CD4-positive, alpha-beta memory T cell (primary cell): ENCODE measurements around the gene HOXC9. TPM values are rescaled to one million over a fixed set of nuclear protein-coding genes. Genes with fewer than 3 reads are reported as not detected.

ENCODE experiments used
- CTCF ChIA-PET: fragments of 350-600 bp; sonication (Branson Sonifier 250); formaldehyde crosslinking; loops from one replicate; lab custom pipeline; 2021; ENCODE audit warnings: inconsistent platforms; ENCODE audit not compliant: partially characterized antibody; lab: Charles Lee
- POLR2A ChIA-PET: fragments of 350-600 bp; sonication (Branson Sonifier 250); formaldehyde crosslinking; loops from one replicate; lab custom pipeline; 2021; ENCODE audit not compliant: partially characterized antibody; lab: Charles Lee
- DNase-seq, 5 donors: peaks; one replicate each; pipeline versions ENCODE4 v3.0.0 to v3.0.0-alpha.2; 2020 to 2022; ENCODE audit warnings: mixed read lengths in 1 of 5
- H3K27ac ChIP-seq: one replicate; pipeline ENCODE4 v1.7.0; 2013; ENCODE audit warnings: low read depth, low read length
- H3K27me3 ChIP-seq: 2 replicates; pipeline ENCODE4 v1.7.0; 2013; ENCODE audit warnings: mild to moderate bottlenecking, low read length, moderate library complexity; ENCODE audit not compliant: insufficient read depth
- H3K36me3 ChIP-seq: 2 replicates; pipeline ENCODE4 v1.7.0; 2013; ENCODE audit warnings: mild to moderate bottlenecking, low read length, moderate library complexity; ENCODE audit not compliant: insufficient read depth
- H3K4me1 ChIP-seq: 2 replicates; pipeline ENCODE4 v1.7.0; 2013; ENCODE audit warnings: mild to moderate bottlenecking, low read length, moderate library complexity; ENCODE audit not compliant: insufficient read depth
- H3K4me3 ChIP-seq, 2 donors: one replicate each; pipeline ENCODE4 v1.7.0; 2013; ENCODE audit warnings: low read length in 2 of 2, mild to moderate bottlenecking in 1 of 2
- H3K9me3 ChIP-seq, 2 donors: one replicate each; pipeline ENCODE4 v1.7.0; 2013; ENCODE audit warnings: low read length in 2 of 2, control low read depth in 1 of 2; ENCODE audit not compliant: control insufficient read depth in 1 of 2
- H3K27ac Mint-ChIP-seq, 7 donors: one replicate each; pipeline ENCODE4 v1.8.0; 2020 to 2021; ENCODE audit warnings: mixed read lengths in 7 of 7, mild to moderate bottlenecking in 6 of 7, inconsistent platforms in 3 of 7, moderate library complexity in 3 of 7
- H3K27me3 Mint-ChIP-seq, 2 donors: one replicate each; pipeline ENCODE4 v1.8.0; 2020 to 2021; ENCODE audit warnings: mixed read lengths in 2 of 2
- H3K36me3 Mint-ChIP-seq, 2 donors: one replicate each; pipeline ENCODE4 v1.8.0; 2020 to 2021; ENCODE audit warnings: mixed read lengths in 2 of 2, inconsistent platforms in 1 of 2, mild to moderate bottlenecking in 1 of 2
- H3K4me1 Mint-ChIP-seq, 4 donors: one replicate each; pipeline ENCODE4 v1.8.0; 2020 to 2021; ENCODE audit warnings: mixed read lengths in 4 of 4, mild to moderate bottlenecking in 1 of 4
- H3K4me3 Mint-ChIP-seq, 8 donors: one replicate each; pipeline ENCODE4 v1.8.0; 2020 to 2021; ENCODE audit warnings: mixed read lengths in 8 of 8, mild to moderate bottlenecking in 7 of 8, moderate library complexity in 6 of 8, inconsistent platforms in 3 of 8
- H3K9me3 Mint-ChIP-seq, 8 donors: one replicate each; pipeline ENCODE4 v1.8.0; 2020 to 2021; ENCODE audit warnings: mixed read lengths in 8 of 8, mild to moderate bottlenecking in 5 of 8, inconsistent platforms in 3 of 8, moderate library complexity in 1 of 8
- intact Hi-C: fragments of 100-400 bp; cut with micrococcal nuclease; formaldehyde crosslinking; loops from one replicate; pipeline ENCODE4 v1.15.1; 2023
- polyA plus RNA-seq, 2 donors: library from polyadenylated mRNA; unstranded; fragments of 300-500 nt; fragmentation: Illumina TruSeq; gene quantifications; one replicate each; pipeline ENCODE4 v1.2.3, GENCODE V29; 2021
- total RNA-seq, 2 experiments: library from RNA; stranded (reverse); gene quantifications; one replicate each; pipeline ENCODE4 v1.2.3, GENCODE V29; 2021

HOXC9 gene
- total and polyA plus RNA-seq, 4 experiments from 2014 or later = not detected

DNA sequence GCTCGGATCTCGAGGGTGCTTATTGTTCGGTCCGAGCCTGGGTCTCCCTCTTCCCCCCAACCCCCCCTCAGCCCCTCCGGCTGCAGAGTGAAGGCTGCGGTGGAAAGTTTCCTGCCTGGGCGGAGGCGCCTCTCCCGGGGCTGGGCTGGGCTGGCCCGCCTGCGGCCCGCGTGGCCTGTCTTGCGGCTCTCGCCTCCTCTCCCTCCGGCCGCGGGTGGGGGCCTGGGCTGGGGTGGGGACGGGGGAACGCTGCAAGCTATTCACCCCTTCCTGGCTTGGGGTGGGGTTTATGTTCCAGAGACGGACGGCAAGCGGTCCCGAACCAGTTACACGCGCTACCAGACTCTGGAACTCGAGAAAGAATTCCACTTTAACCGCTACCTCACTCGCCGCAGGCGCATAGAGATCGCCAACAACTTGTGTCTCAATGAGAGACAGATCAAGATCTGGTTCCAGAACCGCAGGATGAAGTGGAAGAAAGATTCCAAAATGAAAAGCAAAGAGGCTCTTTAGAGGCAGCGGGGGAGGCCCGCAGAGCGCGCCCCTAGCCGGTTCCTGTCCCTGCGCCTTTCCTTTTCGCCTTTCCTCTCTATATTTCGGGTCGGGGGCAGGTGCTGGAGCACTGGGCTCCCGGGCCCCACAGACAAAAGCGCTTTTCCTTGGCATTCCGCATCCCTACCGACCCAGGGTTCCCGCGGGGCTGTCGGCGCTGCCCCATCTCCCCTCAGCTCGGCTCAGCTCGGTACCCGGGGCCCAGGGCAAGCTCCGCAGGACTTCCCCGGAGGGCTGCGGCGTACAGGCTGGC is 34.2 kb downstream of the HOXC9 start:
- ChIA-PET CTCF (interaction anchor here (1.8 kb wide), 1 partner anchor 158 kb away, joined by 6 read pairs; no protein-coding TSS in a partner anchor), POLR2A (no interaction called here)
- peak overlapping the region in 2 of 7 donors; percentile 72 to 81 for H3K27ac Mint-ChIP-seq
- H3K36me3 Mint-ChIP-seq = peaks cover 0 to 3% of the 10 kb centered on the region in 2 donors
- Histone ChIP-seq H3K4me1 (peaks cover 13% of the 10 kb centered on the region), H3K4me3 (no peak overlapping the region), H3K27me3 (peaks cover 64% of the 10 kb centered on the region), H3K9me3 (no peaks in the 10 kb centered on the region), H3K27ac (no peak overlapping the region), H3K36me3 (no peaks in the 10 kb centered on the region)
- H3K27me3 Mint-ChIP-seq = peaks cover 60 to 67% of the 10 kb centered on the region in 2 donors
- H3K4me1 Mint-ChIP-seq = peaks cover 8 to 24% (median 14%) of the 10 kb centered on the region in 4 donors
- peak overlapping the region in 7 of 8 donors; percentile 42 to 76 (median 64) for H3K4me3 Mint-ChIP-seq
- intact Hi-C loops = no loop called here
- no peak for DNase-seq
- peaks cover 0 to 21% (median 7%) of the 10 kb centered on the region in 8 donors for H3K9me3 Mint-ChIP-seq

DNA sequence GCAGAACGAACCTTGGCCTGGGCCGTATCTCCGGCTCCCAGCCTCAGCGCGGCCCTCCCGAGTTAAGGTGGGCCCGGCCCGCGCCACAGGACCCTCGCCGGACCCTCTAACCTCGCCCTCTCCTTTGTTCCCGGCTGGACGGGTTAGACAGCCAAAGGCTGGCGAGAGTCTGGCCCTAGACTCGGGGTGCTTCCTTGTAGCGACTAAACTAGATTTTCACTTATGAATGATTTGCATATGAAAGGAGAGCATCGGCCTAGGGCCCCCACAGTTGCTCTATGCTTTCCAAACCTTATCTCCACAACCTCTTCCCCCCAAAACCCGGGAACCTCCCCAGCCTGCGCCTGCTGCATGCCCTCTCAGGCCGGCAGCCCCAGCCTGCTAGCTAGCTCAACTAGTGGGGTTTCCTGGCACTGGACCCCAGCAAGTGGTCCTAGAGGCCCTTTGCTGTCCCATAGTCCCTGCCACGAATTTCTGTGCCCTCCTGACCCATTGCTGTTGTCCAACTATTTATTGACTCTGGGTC is 34.9 kb downstream of the HOXC9 start:
- peaks cover 0 to 3% of the 10 kb centered on the region in 2 donors for H3K36me3 Mint-ChIP-seq
- peaks cover 61 to 68% of the 10 kb centered on the region in 2 donors for H3K27me3 Mint-ChIP-seq
- Histone ChIP-seq H3K27me3 (peaks cover 60% of the 10 kb centered on the region), H3K4me1 (peaks cover 13% of the 10 kb centered on the region), H3K4me3 (no peak overlapping the region), H3K27ac (no peak overlapping the region), H3K9me3 (no peaks in the 10 kb centered on the region), H3K36me3 (no peaks in the 10 kb centered on the region)
- H3K9me3 Mint-ChIP-seq = peaks cover 0 to 19% (median 7%) of the 10 kb centered on the region in 8 donors
- no peak for DNase-seq
- intact Hi-C loops = no loop called here
- H3K27ac Mint-ChIP-seq = peak overlapping the region in 2 of 7 donors; percentile 72 to 74
- CTCF ChIA-PET = interaction anchor here (1.8 kb wide), 1 partner anchor 157 kb away, joined by 6 read pairs; no protein-coding TSS in a partner anchor
- POLR2A ChIA-PET = no interaction called here
- H3K4me1 Mint-ChIP-seq = peaks cover 4 to 20% (median 11%) of the 10 kb centered on the region in 4 donors
- H3K4me3 Mint-ChIP-seq = peak overlapping the region in 4 of 8 donors; percentile 12 to 72 (median 44)

DNA sequence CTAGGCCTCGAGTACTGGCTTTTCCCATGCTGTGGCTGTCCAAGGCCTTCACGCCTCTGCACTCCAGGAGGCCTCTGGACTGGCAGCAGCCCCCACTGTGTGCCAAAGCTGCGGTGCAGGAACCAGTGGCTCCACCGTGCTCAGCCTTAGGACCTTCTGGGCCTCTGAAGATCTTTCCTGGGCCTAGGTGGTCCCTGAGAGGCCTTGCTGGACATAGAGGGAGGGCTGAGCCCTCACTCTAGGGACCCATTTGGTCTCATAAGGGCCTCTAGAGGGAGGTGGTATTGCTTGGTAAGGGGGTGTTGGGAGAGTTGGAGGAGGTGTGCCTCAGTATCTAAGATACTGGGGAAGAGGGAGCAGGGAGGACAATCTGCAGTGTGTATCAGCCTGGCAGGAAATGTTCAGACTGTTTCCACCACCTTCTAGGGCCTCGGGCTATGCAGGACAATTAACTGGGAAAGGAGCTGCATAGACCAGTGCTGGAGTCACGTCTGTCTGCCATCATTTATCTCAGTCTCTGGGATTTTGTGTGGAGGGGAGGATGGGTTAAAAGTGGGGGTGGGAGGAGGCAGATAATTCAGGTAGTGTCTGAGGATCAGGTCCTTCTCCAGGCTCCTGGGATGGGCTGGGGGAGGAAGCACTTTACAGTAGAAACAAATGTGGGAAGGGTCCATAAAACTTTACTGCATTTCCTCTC is 35.8 kb downstream of the HOXC9 start:
- Histone ChIP-seq H3K4me3 (no peak overlapping the region), H3K4me1 (peaks cover 13% of the 10 kb centered on the region), H3K27me3 (peaks cover 57% of the 10 kb centered on the region), H3K36me3 (no peaks in the 10 kb centered on the region), H3K27ac (no peak overlapping the region), H3K9me3 (no peaks in the 10 kb centered on the region)
- peak overlapping the region in 1 of 7 donors; percentile 72 for H3K27ac Mint-ChIP-seq
- intact Hi-C loops = no loop called here
- no peak for DNase-seq
- ChIA-PET CTCF (interaction anchor here (1.8 kb wide), 1 partner anchor 156 kb away, joined by 6 read pairs; no protein-coding TSS in a partner anchor), POLR2A (no interaction called here)
- H3K36me3 Mint-ChIP-seq = peaks cover 0 to 3% of the 10 kb centered on the region in 2 donors
- peaks cover 0 to 16% (median 7%) of the 10 kb centered on the region in 8 donors for H3K9me3 Mint-ChIP-seq
- peaks cover 62 to 69% of the 10 kb centered on the region in 2 donors for H3K27me3 Mint-ChIP-seq
- peak overlapping the region in 2 of 8 donors; percentile 21 to 22 for H3K4me3 Mint-ChIP-seq
- peaks cover 3 to 20% (median 10%) of the 10 kb centered on the region in 4 donors for H3K4me1 Mint-ChIP-seq

DNA sequence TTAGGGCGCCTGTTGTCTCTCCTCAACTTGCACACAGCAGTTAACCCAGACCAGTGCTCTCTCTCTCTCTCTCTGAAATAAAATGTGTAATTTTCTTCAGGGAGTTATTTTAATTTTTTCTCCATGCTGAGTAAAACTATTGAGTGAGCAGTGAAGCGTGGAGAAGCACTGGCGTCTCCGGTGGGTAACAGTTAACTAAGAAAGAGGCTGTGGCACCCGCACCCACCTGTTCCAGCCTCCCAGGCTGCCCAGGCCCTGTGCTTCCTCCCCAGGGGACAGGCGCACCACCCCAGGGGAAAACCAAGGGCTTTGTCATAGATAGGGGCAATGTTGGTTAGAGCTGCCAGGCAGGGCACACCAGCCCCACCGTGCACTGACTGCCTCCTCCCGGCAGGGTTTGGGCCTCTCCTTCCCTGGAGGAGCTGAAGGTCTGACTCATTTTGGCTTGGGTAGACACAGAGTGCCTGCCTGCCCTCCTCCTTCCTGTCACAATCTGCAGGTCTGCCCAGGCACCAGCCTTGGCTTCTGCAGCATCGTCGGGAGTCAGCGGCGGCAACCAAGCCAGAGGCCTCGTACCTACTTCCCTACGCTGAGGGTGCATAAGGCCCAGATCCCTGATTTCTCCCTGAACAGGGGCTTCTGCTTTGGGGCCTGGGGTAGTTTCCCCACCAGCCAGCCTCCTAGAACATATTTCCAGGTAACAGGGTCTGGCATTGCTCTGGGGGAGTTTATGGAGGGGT is 36.8 kb downstream of the HOXC9 start:
- intact Hi-C loops = no loop called here
- H3K27me3 ChIP-seq = peaks cover 48% of the 10 kb centered on the region

DNA sequence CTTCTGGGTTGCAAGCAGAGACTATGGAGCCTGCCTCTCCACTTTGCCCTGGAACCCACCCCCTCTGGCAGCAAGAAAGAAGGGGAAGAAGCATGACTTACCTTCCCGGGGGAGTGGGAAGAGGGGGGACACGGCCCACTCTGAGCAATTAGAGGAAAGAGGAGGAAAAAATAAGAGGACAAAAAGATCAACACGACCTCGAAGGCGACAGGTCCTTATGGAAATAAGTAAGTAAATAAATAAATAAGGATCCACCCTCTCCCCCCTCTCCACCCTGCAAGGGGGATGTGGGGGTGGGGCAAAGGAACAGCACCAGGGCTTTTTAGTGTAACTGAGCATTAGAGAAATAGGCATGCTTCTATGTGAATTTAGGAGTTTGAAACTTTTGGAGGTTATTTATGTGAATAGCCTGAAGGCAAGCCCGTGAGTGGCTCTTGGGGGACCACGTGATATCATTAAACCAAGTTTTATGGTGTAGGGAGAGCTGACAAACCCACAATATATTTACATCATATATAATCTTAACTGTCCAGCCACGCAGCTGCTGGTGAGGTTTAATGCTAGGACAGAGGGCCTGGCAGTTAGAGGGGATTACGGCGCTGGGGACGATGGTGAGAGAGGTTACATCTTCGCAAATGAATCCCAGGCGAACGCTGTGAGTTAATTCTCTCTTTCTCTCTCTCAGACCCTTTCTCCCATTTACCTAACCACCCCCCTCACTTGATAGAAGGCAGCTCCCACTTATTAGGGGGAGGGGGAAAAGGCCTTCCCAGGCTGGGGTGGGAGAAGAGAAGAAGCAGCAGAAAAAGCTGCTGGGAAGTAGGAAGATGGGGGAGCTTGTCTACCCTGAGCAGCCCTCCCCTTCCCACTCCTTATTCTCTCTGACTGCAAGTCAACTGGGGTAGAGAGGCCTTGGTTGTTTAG is 37.7 kb downstream of the HOXC9 start:
- POLR2A ChIA-PET = no interaction called here
- Histone ChIP-seq H3K27me3 (peaks cover 45% of the 10 kb centered on the region), H3K4me1 (peaks cover 13% of the 10 kb centered on the region), H3K4me3 (no peak overlapping the region), H3K9me3 (no peaks in the 10 kb centered on the region), H3K27ac (no peak overlapping the region), H3K36me3 (no peaks in the 10 kb centered on the region)
- Mint-ChIP-seq H3K4me3 (no peak overlapping the region), H3K36me3 (peaks cover 0 to 3% of the 10 kb centered on the region in 2 donors), H3K27me3 (peaks cover 54 to 68% of the 10 kb centered on the region in 2 donors), H3K27ac (no peak overlapping the region), H3K9me3 (peaks cover 0 to 11% (median 4%) of the 10 kb centered on the region in 8 donors), H3K4me1 (peaks cover 3 to 16% (median 10%) of the 10 kb centered on the region in 4 donors)
- intact Hi-C loops = no loop called here
- CTCF ChIA-PET = interaction anchor here (1.0 kb wide), 1 partner anchor 20 kb away, joined by 3 read pairs; no protein-coding TSS in a partner anchor
- no peak for DNase-seq

More for the DNA sequence above, 36.8 kb downstream of the HOXC9 start:
- peaks cover 0 to 16% (median 7%) of the 10 kb centered on the region in 8 donors for H3K9me3 Mint-ChIP-seq
- Histone ChIP-seq H3K27ac (no peak overlapping the region), H3K4me1 (peaks cover 13% of the 10 kb centered on the region), H3K4me3 (no peak overlapping the region), H3K36me3 (no peaks in the 10 kb centered on the region), H3K9me3 (no peaks in the 10 kb centered on the region)
- peaks cover 3 to 17% (median 10%) of the 10 kb centered on the region in 4 donors for H3K4me1 Mint-ChIP-seq
- DNase-seq = no peak
- H3K27ac Mint-ChIP-seq = no peak overlapping the region
- ChIA-PET POLR2A (no interaction called here), CTCF (no interaction called here)
- H3K36me3 Mint-ChIP-seq = peaks cover 0 to 3% of the 10 kb centered on the region in 2 donors
- no peak overlapping the region for H3K4me3 Mint-ChIP-seq
- H3K27me3 Mint-ChIP-seq = peaks cover 61 to 69% of the 10 kb centered on the region in 2 donors

DNA sequence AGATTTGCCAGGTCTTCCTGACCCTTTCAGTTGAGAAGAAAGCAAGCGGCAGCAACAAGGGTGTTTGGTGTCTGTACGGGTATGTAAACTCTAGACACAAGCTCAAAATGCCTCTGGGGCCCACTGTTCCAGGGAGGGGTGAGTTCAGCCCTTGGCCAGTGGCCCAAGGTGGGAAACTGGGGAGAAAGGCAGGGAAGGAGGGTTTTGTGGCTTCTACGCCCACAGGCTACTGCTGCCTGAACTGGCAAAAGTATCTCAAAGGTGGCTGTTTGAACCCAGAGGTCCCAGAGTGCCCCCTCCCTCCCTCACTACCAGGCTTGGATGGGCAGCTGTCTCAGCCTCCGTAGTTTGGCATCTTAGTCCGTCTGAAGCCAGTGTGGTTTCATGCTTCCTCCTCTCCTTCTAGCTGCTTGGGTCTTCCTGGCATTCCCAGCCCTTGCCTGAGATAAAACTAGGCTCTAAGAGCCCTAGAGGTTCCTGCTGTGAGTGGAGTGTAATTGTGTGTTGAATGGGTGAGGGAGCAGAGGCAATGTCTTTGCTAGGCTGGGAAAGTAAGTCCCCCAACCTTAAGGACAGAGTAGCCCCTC is 38.4 kb downstream of the HOXC9 start:
- ChIA-PET CTCF (interaction anchor here (1.0 kb wide), 1 partner anchor 21 kb away, joined by 3 read pairs; no protein-coding TSS in a partner anchor), POLR2A (no interaction called here)
- no peaks in the 10 kb centered on the region for H3K36me3 ChIP-seq
- no peak overlapping the region for H3K4me3 ChIP-seq
- H3K4me1 Mint-ChIP-seq = peaks cover 3 to 13% (median 8%) of the 10 kb centered on the region in 4 donors
- DNase-seq = no peak
- no peaks in the 10 kb centered on the region for H3K36me3 Mint-ChIP-seq
- intact Hi-C loops = no loop called here
- H3K27ac ChIP-seq = no peak overlapping the region
- H3K4me1 ChIP-seq = peaks cover 12% of the 10 kb centered on the region
- H3K9me3 ChIP-seq = no peaks in the 10 kb centered on the region
- peaks cover 44% of the 10 kb centered on the region for H3K27me3 ChIP-seq
- H3K4me3 Mint-ChIP-seq = no peak overlapping the region
- peaks cover 0 to 5% (median 0%) of the 10 kb centered on the region in 8 donors for H3K9me3 Mint-ChIP-seq
- no peak overlapping the region for H3K27ac Mint-ChIP-seq
- peaks cover 51 to 69% of the 10 kb centered on the region in 2 donors for H3K27me3 Mint-ChIP-seq
